ENCODE measurements around the gene GARS1.

Gene GARS1

GRCh38 chr7:30645661-30646060 is 51.0 kb downstream of the GARS1 start:
- TF ChIP-seq EP300 (IDR thresholded peaks at IDR 0.05; ENCODE audit: borderline replicate concordance) (no peak), USF1 (IDR thresholded peaks at IDR 0.05) (no peak), NFIC (IDR thresholded peaks at IDR 0.05) (no peak), MAX (IDR thresholded peaks at IDR 0.05) (no peak), CEBPB (IDR thresholded peaks at IDR 0.05) (no peak), CREB1 (IDR thresholded peaks at IDR 0.05; ENCODE audit: low read depth) (no peak), YY1 (IDR thresholded peaks at IDR 0.05; ENCODE audit: low read depth) (no peak), TCF12 (IDR thresholded peaks at IDR 0.05; ENCODE audit: low read depth) (no peak), TAF1 (IDR thresholded peaks at IDR 0.05; ENCODE audit: low read depth) (no peak), EGR1 (IDR thresholded peaks at IDR 0.05) (no peak), ZBTB7A (IDR thresholded peaks at IDR 0.05; ENCODE audit: low read depth) (no peak), RAD21 (IDR thresholded peaks at IDR 0.05; ENCODE audit: low read depth) (no peak), FOXM1 (IDR thresholded peaks at IDR 0.05; ENCODE audit: borderline replicate concordance, low read depth) (no peak), TEAD4 (IDR thresholded peaks at IDR 0.05) (no peak), REST (IDR thresholded peaks at IDR 0.05; ENCODE audit: low read depth) (no peak)

GRCh38 chr7:30646154-30646553 is 51.5 kb downstream of the GARS1 start:
- no peak for TF ChIP-seq RAD21 (IDR thresholded peaks at IDR 0.05; ENCODE audit: low read depth)
- no peak for TF ChIP-seq CEBPB (IDR thresholded peaks at IDR 0.05)
- no peak for TF ChIP-seq TEAD4 (IDR thresholded peaks at IDR 0.05)
- TF ChIP-seq NFIC (IDR thresholded peaks at IDR 0.05) = no peak
- no peak for TF ChIP-seq YY1 (IDR thresholded peaks at IDR 0.05; ENCODE audit: low read depth)
- no peak for TF ChIP-seq MAX (IDR thresholded peaks at IDR 0.05)
- TF ChIP-seq TAF1 (IDR thresholded peaks at IDR 0.05; ENCODE audit: low read depth) = no peak
- no peak for TF ChIP-seq EGR1 (IDR thresholded peaks at IDR 0.05)
- no peak for TF ChIP-seq USF1 (IDR thresholded peaks at IDR 0.05)
- no peak for TF ChIP-seq TCF12 (IDR thresholded peaks at IDR 0.05; ENCODE audit: low read depth)
- no peak for TF ChIP-seq CREB1 (IDR thresholded peaks at IDR 0.05; ENCODE audit: low read depth)
- TF ChIP-seq EP300 (IDR thresholded peaks at IDR 0.05; ENCODE audit: borderline replicate concordance) = no peak
- no peak for TF ChIP-seq REST (IDR thresholded peaks at IDR 0.05; ENCODE audit: low read depth)

GRCh38 chr7:30647589-30648364 is 53.1 kb downstream of the GARS1 start:
- TF ChIP-seq TCF12 (IDR thresholded peaks at IDR 0.05; ENCODE audit: low read depth) (no peak), CREB1 (IDR thresholded peaks at IDR 0.05; ENCODE audit: low read depth) (no peak), FOXM1 (IDR thresholded peaks at IDR 0.05; ENCODE audit: borderline replicate concordance, low read depth) (no peak), CEBPB (IDR thresholded peaks at IDR 0.05) (no peak), MAX (IDR thresholded peaks at IDR 0.05) (no peak), NFIC (IDR thresholded peaks at IDR 0.05) (no peak), EGR1 (IDR thresholded peaks at IDR 0.05) (no peak), RAD21 (IDR thresholded peaks at IDR 0.05; ENCODE audit: low read depth) (no peak), USF1 (IDR thresholded peaks at IDR 0.05) (no peak), TEAD4 (IDR thresholded peaks at IDR 0.05) (no peak), TAF1 (IDR thresholded peaks at IDR 0.05; ENCODE audit: low read depth) (no peak)

GRCh38 chr7:30648744-30649540 is 54.3 kb downstream of the GARS1 start:
- TF ChIP-seq ZBTB7A (IDR thresholded peaks at IDR 0.05; ENCODE audit: low read depth) = no peak
- TF ChIP-seq YY1 (IDR thresholded peaks at IDR 0.05; ENCODE audit: low read depth) = no peak
- no peak for TF ChIP-seq TCF12 (IDR thresholded peaks at IDR 0.05; ENCODE audit: low read depth)
- no peak for TF ChIP-seq USF1 (IDR thresholded peaks at IDR 0.05)
- no peak for TF ChIP-seq EP300 (IDR thresholded peaks at IDR 0.05; ENCODE audit: borderline replicate concordance)
- TF ChIP-seq TAF1 (IDR thresholded peaks at IDR 0.05; ENCODE audit: low read depth) = no peak
- TF ChIP-seq FOXM1 (IDR thresholded peaks at IDR 0.05; ENCODE audit: borderline replicate concordance, low read depth) = no peak
